Endothelial cell of umbilical vein (primary cell): Measurements from ENCODE around the gene TSPEAR. TPM values are rescaled to one million over a fixed set of nuclear protein-coding genes. Genes with fewer than 3 reads are reported as not detected.

Experiments
- BruUV-seq: library from RNA; stranded (reverse); fragments of 400-500 nt; replicated peaks from 2 replicates; lab custom pipeline; 2021; lab: Mats Ljungman, UMichigan
- CTCF ChIA-PET: fragments of 300-600, 350-600 bp; sonication (Branson Sonifier 250); formaldehyde crosslinking; loops from one replicate; lab custom pipeline; 2021; ENCODE audit warnings: antibody characterized with exemption, inconsistent platforms; lab: Charles Lee
- POLR2A ChIA-PET: fragments of 300-600, 350-600 bp; sonication (Branson Sonifier 250); formaldehyde crosslinking; loops from one replicate; lab custom pipeline; 2021; ENCODE audit warnings: antibody characterized with exemption, inconsistent platforms; lab: Charles Lee
- DNase-seq: peaks from one replicate; pipeline ENCODE4 v3.0.0-alpha.2; 2011; ENCODE audit warnings: low read depth, low spot score
- FAIRE-seq: peaks from 2 replicates; lab custom pipeline; 2011; peaks lifted over from hg19 to GRCh38; lab: Jason Lieb, UNC
- H2AFZ ChIP-seq: 2 replicates; pipeline ENCODE4 v1.6.0; 2012; ENCODE audit warnings: low read depth, low read length, control low read depth, inconsistent platforms
- H3K27ac ChIP-seq: 2 replicates; pipeline ENCODE4 v1.5.1; 2011; ENCODE audit warnings: low read depth, mild to moderate bottlenecking, control low read depth, low read length, moderate library complexity; ENCODE audit not compliant: insufficient read depth
- H3K27me3 ChIP-seq, 2 experiments: 2 replicates each; pipeline versions ENCODE4 v1.6.0 to v1.6.1; 2011; ENCODE audit warnings: low read length in 2 of 2, mixed read lengths in 1 of 2; ENCODE audit not compliant: control insufficient read depth in 2 of 2, insufficient read depth in 2 of 2
- H3K36me3 ChIP-seq, 2 experiments: 2 replicates in 1 of 2; 3 replicates in 1 of 2; pipeline ENCODE4 v1.5.1; 2011; ENCODE audit warnings: low read length in 2 of 2, mild to moderate bottlenecking in 1 of 2, moderate library complexity in 1 of 2; ENCODE audit not compliant: control insufficient read depth in 2 of 2, insufficient read depth in 2 of 2; ENCODE audit errors: extremely low read depth in 1 of 2
- H3K4me1 ChIP-seq: 3 replicates; pipeline ENCODE4 v1.5.1; 2011; ENCODE audit warnings: mild to moderate bottlenecking, low read length; ENCODE audit not compliant: control insufficient read depth, insufficient read depth; ENCODE audit errors: extremely low read depth
- H3K4me2 ChIP-seq: 2 replicates; pipeline ENCODE4 v1.6.1; 2011; ENCODE audit warnings: low read length, control low read depth, mixed read lengths; ENCODE audit not compliant: insufficient read depth
- H3K4me3 ChIP-seq, 3 experiments: fragments of 200-600 bp in 1 of 3; sonication (generic), shearing (Covaris generic) in 1 of 3; replicated peaks in 1 of 3; 2 replicates each; pipeline ENCODE4 v1.5.1; 2011 to 2016; ENCODE audit warnings: control low read depth in 3 of 3, low read length in 3 of 3, mild to moderate bottlenecking in 2 of 3, inconsistent platforms in 1 of 3, low read depth in 1 of 3, moderate library complexity in 1 of 3; ENCODE audit not compliant: insufficient read depth in 1 of 3
- H3K79me2 ChIP-seq: 2 replicates; pipeline ENCODE4 v1.6.0; 2012; ENCODE audit warnings: low read length, inconsistent platforms; ENCODE audit not compliant: control insufficient read depth, insufficient read depth
- H3K9ac ChIP-seq: replicated peaks from 2 replicates; pipeline ENCODE3; 2011; ENCODE audit warnings: low read length, control low read depth; ENCODE audit not compliant: insufficient read depth; ENCODE audit errors: extremely low read depth
- H3K9me1 ChIP-seq: replicated peaks from 3 replicates; pipeline ENCODE4 v1.6.0; 2011; ENCODE audit warnings: mild to moderate bottlenecking, low read length; ENCODE audit not compliant: control insufficient read depth, insufficient read depth; ENCODE audit errors: extremely low read depth
- H3K9me3 ChIP-seq: replicated peaks from 2 replicates; pipeline ENCODE4 v1.5.1; 2012; ENCODE audit warnings: low read length, inconsistent platforms; ENCODE audit not compliant: control insufficient read depth, insufficient read depth
- H4K20me1 ChIP-seq: replicated peaks from 2 replicates; pipeline ENCODE3; 2011; ENCODE audit warnings: mild to moderate bottlenecking, low read length; ENCODE audit not compliant: control insufficient read depth, insufficient read depth; ENCODE audit errors: extremely low read depth
- CTCF ChIP-seq, 2 donors: IDR thresholded peaks; 1 replicate in 1 of 2; 2 replicates in 1 of 2; pipeline ENCODE4 v1.5.1; 2011; ENCODE audit warnings: low read length in 2 of 2, mild to moderate bottlenecking in 2 of 2, moderate library complexity in 2 of 2, control low read depth in 1 of 2, inconsistent platforms in 1 of 2, low read depth in 1 of 2; ENCODE audit not compliant: insufficient read depth in 1 of 2; ENCODE audit errors: extremely low read depth in 1 of 2
- EZH2 ChIP-seq: IDR thresholded peaks from 2 replicates; pipeline ENCODE4 v1.6.1; 2012; ENCODE audit warnings: borderline replicate concordance, low read depth, mild to moderate bottlenecking, moderate library complexity, low read length, inconsistent platforms; ENCODE audit not compliant: severe bottlenecking
- FOS ChIP-seq: IDR thresholded peaks from 2 replicates; pipeline ENCODE4 v1.6.1; 2011; ENCODE audit warnings: mild to moderate bottlenecking, low read length, moderate library complexity, borderline replicate concordance; ENCODE audit not compliant: insufficient read depth
- GATA2 ChIP-seq: IDR thresholded peaks from 2 replicates; pipeline ENCODE4 v1.7.0; 2011; ENCODE audit warnings: low read depth, mild to moderate bottlenecking, moderate library complexity, mixed read lengths, low read length; ENCODE audit not compliant: insufficient read length, insufficient read depth
- JUN ChIP-seq: IDR thresholded peaks from 2 replicates; pipeline ENCODE4 v1.6.1; 2011; ENCODE audit warnings: borderline replicate concordance, low read depth; ENCODE audit not compliant: insufficient read length, insufficient read depth
- MAX ChIP-seq: IDR thresholded peaks from 2 replicates; pipeline ENCODE4 v1.6.1; 2011; ENCODE audit not compliant: insufficient read depth, insufficient read length
- MYC ChIP-seq: IDR thresholded peaks from one replicate; pipeline ENCODE4 v1.6.1; 2011; ENCODE audit warnings: mild to moderate bottlenecking, low read depth, low read length
- POLR2A ChIP-seq: IDR thresholded peaks from 2 replicates; pipeline ENCODE4 v1.6.1; 2012; ENCODE audit warnings: low read depth, mild to moderate bottlenecking, control low read depth, low read length
- POLR2AphosphoS5 ChIP-seq: IDR thresholded peaks from 2 replicates; pipeline ENCODE4 v1.6.1; 2012; ENCODE audit warnings: low read depth, mild to moderate bottlenecking, control low read depth, low read length, moderate library complexity; ENCODE audit not compliant: insufficient read depth
- dilution Hi-C: fragments of 300-500 bp; cut with MboI; formaldehyde crosslinking; loops from one replicate; pipeline ENCODE4 v1.15.0; 2019; ENCODE audit warnings: low sequenced_read_pairs; ENCODE audit not compliant: extremely low pct_ligation_motif_present
- intact Hi-C: fragments of 100-400 bp; cut with micrococcal nuclease; formaldehyde crosslinking; loops from one replicate; pipeline ENCODE4 v1.10.0; 2022
- polyA plus RNA-seq, 4 experiments: library from polyadenylated mRNA; depleted of rRNA in 3 of 4; stranded (reverse) in 3 of 4; unstranded in 1 of 4; fragments of >200 nt; gene quantifications; 2 replicates each; pipeline versions ENCODE4 v1.2.1 to v1.2.3, GENCODE V29; 2011 to 2012; ENCODE audit warnings: missing spikeins in 1 of 4
- total RNA-seq: library from RNA; stranded (reverse); gene quantifications from 2 replicates; pipeline ENCODE4 v1.2.3, GENCODE V29; 2021

The TSPEAR gene
- total and polyA plus RNA-seq, 2 donors (not counting 3 experiments of a cell fraction or from before 2014, with no cell fraction given) = 0.01 TPM; not detected in 1

- H3K9me1 ChIP-seq = no peaks in the 10 kb centered on the region
Observed at GRCh38 chr21:44619886-44620285, 91.5 kb downstream of the TSPEAR start.

More at GRCh38 chr21:44619886-44620285, 91.5 kb downstream of the TSPEAR start:
- H2AFZ ChIP-seq = no peak overlapping the region
- no peak overlapping the region for H3K4me3 ChIP-seq
- ChIA-PET CTCF (interaction anchor here (1.6 to 4.2 kb wide), 3 partner anchors 11 to 174 kb away, joined by 5 to 28 read pairs (median 20); no protein-coding TSS in a partner anchor), POLR2A (no interaction called here)
- H3K79me2 ChIP-seq = no peaks in the 10 kb centered on the region
- no peaks in the 10 kb centered on the region for H3K9me3 ChIP-seq
- dilution Hi-C loops (no loop called here), intact Hi-C loops (no loop called here)
- TF ChIP-seq MAX (no peak), JUN (no peak), POLR2AphosphoS5 (no peak), GATA2 (no peak), MYC (no peak), POLR2A (no peak), EZH2 (no peak), CTCF (IDR thresholded peaks at IDR 0.05; ENCODE audit: extremely low read depth in 1 of 2, insufficient read depth in 1 of 2, low read depth in 1 of 2, low read length in 2 of 2) (no peak), FOS (no peak)
- H3K4me1 ChIP-seq = no peaks in the 10 kb centered on the region
- no peak overlapping the region for H3K9ac ChIP-seq
- FAIRE-seq = no peak
- H3K4me2 ChIP-seq = no peak overlapping the region
- H3K36me3 ChIP-seq = no peaks in the 10 kb centered on the region
- H3K27me3 ChIP-seq = no peaks in the 10 kb centered on the region
- H4K20me1 ChIP-seq = no peaks in the 10 kb centered on the region
- no TSS peak for BruUV-seq
- no peak for DNase-seq
- no peak overlapping the region for H3K27ac ChIP-seq
